Measurements from ENCODE around the gene SYTL2. TPM values are rescaled to one million over a fixed set of nuclear protein-coding genes. Genes with fewer than 3 reads are reported as not detected.

Gene SYTL2
- total and polyA plus RNA-seq, 2 experiments from 2014 or later: 3.4 to 7.2 TPM

DNA sequence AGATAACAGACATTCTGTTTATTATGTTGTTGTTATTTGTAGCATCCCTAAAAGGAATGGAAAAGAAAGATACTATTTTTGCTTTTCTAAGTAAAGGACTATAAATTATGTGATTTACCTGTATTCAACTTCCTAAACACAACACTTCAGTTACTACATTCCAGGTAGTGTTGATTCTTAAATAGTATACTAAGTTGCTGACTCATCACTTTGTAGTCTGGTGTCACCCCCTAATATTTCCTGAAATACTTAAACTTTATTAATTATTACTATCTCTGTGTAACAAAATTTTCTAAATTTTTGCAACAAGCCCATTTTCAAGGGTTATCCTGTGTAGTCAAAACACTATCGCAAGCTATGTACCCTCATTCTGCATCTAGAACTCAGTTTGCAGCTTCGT lies 7.0 kb downstream of the SYTL2 start:
- no peak overlapping the region for H3K27ac Mint-ChIP-seq
- no peak for DNase-seq (ENCODE audit: low spot score)

More for the DNA sequence above, 7.0 kb downstream of the SYTL2 start:
- TF ChIP-seq, protein P1, sequence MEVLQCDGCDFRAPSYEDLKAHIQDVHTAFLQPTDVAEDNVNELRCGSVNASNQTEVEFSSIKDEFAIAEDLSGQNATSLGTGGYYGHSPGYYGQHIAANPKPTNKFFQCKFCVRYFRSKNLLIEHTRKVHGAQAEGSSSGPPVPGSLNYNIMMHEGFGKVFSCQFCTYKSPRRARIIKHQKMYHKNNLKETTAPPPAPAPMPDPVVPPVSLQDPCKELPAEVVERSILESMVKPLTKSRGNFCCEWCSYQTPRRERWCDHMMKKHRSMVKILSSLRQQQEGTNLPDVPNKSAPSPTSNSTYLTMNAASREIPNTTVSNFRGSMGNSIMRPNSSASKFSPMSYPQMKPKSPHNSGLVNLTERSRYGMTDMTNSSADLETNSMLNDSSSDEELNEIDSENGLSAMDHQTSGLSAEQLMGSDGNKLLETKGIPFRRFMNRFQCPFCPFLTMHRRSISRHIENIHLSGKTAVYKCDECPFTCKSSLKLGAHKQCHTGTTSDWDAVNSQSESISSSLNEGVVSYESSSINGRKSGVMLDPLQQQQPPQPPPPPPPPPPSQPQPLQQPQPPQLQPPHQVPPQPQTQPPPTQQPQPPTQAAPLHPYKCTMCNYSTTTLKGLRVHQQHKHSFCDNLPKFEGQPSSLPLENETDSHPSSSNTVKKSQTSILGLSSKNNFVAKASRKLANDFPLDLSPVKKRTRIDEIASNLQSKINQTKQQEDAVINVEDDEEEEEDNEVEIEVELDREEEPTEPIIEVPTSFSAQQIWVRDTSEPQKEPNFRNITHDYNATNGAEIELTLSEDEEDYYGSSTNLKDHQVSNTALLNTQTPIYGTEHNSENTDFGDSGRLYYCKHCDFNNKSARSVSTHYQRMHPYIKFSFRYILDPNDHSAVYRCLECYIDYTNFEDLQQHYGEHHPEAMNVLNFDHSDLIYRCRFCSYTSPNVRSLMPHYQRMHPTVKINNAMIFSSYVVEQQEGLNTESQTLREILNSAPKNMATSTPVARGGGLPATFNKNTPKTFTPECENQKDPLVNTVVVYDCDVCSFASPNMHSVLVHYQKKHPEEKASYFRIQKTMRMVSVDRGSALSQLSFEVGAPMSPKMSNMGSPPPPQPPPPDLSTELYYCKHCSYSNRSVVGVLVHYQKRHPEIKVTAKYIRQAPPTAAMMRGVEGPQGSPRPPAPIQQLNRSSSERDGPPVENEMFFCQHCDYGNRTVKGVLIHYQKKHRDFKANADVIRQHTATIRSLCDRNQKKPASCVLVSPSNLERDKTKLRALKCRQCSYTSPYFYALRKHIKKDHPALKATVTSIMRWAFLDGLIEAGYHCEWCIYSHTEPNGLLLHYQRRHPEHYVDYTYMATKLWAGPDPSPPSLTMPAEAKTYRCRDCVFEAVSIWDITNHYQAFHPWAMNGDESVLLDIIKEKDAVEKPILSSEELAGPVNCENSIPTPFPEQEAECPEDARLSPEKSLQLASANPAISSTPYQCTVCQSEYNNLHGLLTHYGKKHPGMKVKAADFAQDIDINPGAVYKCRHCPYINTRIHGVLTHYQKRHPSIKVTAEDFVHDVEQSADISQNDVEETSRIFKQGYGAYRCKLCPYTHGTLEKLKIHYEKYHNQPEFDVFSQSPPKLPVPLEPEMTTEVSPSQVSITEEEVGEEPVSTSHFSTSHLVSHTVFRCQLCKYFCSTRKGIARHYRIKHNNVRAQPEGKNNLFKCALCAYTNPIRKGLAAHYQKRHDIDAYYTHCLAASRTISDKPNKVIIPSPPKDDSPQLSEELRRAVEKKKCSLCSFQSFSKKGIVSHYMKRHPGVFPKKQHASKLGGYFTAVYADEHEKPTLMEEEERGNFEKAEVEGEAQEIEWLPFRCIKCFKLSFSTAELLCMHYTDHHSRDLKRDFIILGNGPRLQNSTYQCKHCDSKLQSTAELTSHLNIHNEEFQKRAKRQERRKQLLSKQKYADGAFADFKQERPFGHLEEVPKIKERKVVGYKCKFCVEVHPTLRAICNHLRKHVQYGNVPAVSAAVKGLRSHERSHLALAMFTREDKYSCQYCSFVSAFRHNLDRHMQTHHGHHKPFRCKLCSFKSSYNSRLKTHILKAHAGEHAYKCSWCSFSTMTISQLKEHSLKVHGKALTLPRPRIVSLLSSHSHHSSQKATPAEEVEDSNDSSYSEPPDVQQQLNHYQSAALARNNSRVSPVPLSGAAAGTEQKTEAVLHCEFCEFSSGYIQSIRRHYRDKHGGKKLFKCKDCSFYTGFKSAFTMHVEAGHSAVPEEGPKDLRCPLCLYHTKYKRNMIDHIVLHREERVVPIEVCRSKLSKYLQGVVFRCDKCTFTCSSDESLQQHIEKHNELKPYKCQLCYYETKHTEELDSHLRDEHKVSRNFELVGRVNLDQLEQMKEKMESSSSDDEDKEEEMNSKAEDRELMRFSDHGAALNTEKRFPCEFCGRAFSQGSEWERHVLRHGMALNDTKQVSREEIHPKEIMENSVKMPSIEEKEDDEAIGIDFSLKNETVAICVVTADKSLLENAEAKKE (CRISPR knock-in tag; IDR thresholded peaks at IDR 0.05): no peak
- no peak for TF ChIP-seq ZNF331 (CRISPR knock-in tag; IDR thresholded peaks at IDR 0.05; ENCODE audit: low read depth)
- TF ChIP-seq, protein P2, sequence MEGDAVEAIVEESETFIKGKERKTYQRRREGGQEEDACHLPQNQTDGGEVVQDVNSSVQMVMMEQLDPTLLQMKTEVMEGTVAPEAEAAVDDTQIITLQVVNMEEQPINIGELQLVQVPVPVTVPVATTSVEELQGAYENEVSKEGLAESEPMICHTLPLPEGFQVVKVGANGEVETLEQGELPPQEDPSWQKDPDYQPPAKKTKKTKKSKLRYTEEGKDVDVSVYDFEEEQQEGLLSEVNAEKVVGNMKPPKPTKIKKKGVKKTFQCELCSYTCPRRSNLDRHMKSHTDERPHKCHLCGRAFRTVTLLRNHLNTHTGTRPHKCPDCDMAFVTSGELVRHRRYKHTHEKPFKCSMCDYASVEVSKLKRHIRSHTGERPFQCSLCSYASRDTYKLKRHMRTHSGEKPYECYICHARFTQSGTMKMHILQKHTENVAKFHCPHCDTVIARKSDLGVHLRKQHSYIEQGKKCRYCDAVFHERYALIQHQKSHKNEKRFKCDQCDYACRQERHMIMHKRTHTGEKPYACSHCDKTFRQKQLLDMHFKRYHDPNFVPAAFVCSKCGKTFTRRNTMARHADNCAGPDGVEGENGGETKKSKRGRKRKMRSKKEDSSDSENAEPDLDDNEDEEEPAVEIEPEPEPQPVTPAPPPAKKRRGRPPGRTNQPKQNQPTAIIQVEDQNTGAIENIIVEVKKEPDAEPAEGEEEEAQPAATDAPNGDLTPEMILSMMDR (conservative IDR thresholded peaks at IDR 0.05; ENCODE audit: low read depth in 2 of 2): no peak
- TF ChIP-seq STAT1 (IDR thresholded peaks at IDR 0.05; ENCODE audit: unreplicated experiment): no peak
- no peak for TF ChIP-seq POLR2AphosphoS5 (IDR thresholded peaks at IDR 0.05; ENCODE audit: low read depth)
- TF ChIP-seq JUNB (IDR thresholded peaks at IDR 0.05; ENCODE audit: unreplicated experiment): no peak
- TF ChIP-seq NANOG (IDR thresholded peaks at IDR 0.05; ENCODE audit: borderline replicate concordance): no peak
- TF ChIP-seq ZNF114 (CRISPR knock-in tag; IDR thresholded peaks at IDR 0.05): no peak
- TF ChIP-seq, protein P3, sequence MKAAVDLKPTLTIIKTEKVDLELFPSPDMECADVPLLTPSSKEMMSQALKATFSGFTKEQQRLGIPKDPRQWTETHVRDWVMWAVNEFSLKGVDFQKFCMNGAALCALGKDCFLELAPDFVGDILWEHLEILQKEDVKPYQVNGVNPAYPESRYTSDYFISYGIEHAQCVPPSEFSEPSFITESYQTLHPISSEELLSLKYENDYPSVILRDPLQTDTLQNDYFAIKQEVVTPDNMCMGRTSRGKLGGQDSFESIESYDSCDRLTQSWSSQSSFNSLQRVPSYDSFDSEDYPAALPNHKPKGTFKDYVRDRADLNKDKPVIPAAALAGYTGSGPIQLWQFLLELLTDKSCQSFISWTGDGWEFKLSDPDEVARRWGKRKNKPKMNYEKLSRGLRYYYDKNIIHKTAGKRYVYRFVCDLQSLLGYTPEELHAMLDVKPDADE (IDR thresholded peaks at IDR 0.05): no peak
- no peak for TF ChIP-seq CREB1 (CRISPR knock-in tag; IDR thresholded peaks at IDR 0.05; ENCODE audit: low read depth)
- TF ChIP-seq EZH2phosphoT487 (IDR thresholded peaks at IDR 0.05; ENCODE audit: unreplicated experiment): no peak
- TF ChIP-seq, protein P4, sequence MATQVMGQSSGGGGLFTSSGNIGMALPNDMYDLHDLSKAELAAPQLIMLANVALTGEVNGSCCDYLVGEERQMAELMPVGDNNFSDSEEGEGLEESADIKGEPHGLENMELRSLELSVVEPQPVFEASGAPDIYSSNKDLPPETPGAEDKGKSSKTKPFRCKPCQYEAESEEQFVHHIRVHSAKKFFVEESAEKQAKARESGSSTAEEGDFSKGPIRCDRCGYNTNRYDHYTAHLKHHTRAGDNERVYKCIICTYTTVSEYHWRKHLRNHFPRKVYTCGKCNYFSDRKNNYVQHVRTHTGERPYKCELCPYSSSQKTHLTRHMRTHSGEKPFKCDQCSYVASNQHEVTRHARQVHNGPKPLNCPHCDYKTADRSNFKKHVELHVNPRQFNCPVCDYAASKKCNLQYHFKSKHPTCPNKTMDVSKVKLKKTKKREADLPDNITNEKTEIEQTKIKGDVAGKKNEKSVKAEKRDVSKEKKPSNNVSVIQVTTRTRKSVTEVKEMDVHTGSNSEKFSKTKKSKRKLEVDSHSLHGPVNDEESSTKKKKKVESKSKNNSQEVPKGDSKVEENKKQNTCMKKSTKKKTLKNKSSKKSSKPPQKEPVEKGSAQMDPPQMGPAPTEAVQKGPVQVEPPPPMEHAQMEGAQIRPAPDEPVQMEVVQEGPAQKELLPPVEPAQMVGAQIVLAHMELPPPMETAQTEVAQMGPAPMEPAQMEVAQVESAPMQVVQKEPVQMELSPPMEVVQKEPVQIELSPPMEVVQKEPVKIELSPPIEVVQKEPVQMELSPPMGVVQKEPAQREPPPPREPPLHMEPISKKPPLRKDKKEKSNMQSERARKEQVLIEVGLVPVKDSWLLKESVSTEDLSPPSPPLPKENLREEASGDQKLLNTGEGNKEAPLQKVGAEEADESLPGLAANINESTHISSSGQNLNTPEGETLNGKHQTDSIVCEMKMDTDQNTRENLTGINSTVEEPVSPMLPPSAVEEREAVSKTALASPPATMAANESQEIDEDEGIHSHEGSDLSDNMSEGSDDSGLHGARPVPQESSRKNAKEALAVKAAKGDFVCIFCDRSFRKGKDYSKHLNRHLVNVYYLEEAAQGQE (IDR thresholded peaks at IDR 0.05; ENCODE audit: unreplicated experiment): no peak
- TF ChIP-seq EZH2 (IDR thresholded peaks at IDR 0.05; ENCODE audit: low read depth, unreplicated experiment): no peak
- no peak overlapping the region for H3K4me3 ChIP-seq
- Mint-ChIP-seq H3K4me1 (peaks cover 6% of the 10 kb centered on the region; the same call in 2 of the 3 replicates), H3K4me3 (no peak overlapping the region), H3K36me3 (ENCODE audit: low read depth) (no peaks in the 10 kb centered on the region), H3K9me3 (no peaks in the 10 kb centered on the region), H3K27me3 (ENCODE audit: insufficient read depth, low read depth, poor library complexity) (no peaks in the 10 kb centered on the region)
- ATAC-seq: no peak
- H3F3A ChIP-seq (replicated peaks; ENCODE audit: low read depth): no peaks in the 10 kb centered on the region
- H3K4me2 ChIP-seq: no peak overlapping the region
- H4K20me1 ChIP-seq (replicated peaks; ENCODE audit: insufficient read depth): no peaks in the 10 kb centered on the region
- H3K27me3 ChIP-seq (ENCODE audit: insufficient read depth): peaks cover 2% of the 10 kb centered on the region; the same call in 1 of the 2 replicates
- no peaks in the 10 kb centered on the region for H3K4me1 ChIP-seq (ENCODE audit: insufficient read depth)
- no peak overlapping the region for H2AFZ ChIP-seq
- H3K36me3 ChIP-seq (ENCODE audit: insufficient read depth): no peaks in the 10 kb centered on the region
- no peaks in the 10 kb centered on the region for H3K79me2 ChIP-seq (replicated peaks; ENCODE audit: insufficient read depth)
- no peak overlapping the region for H3K27ac ChIP-seq (ENCODE audit: low read depth)
- H3K9me2 ChIP-seq (ENCODE audit: insufficient read depth): no peaks in the 10 kb centered on the region

All from GM23338 (cell line).